Urothelium cell line (cell line): ENCODE measurements around the gene STK17A.

ENCODE experiments used
- DNase-seq: peaks from one replicate; pipeline ENCODE4 v3.0.0; 2011; ENCODE audit warnings: low spot score, mixed read lengths
- FAIRE-seq: peaks from 2 replicates; lab custom pipeline; 2011; peaks lifted over from hg19 to GRCh38; lab: Jason Lieb, UNC

STK17A gene

GRCh38 chr7:43582503-43583423, at the start of gene STK17A:
Gene STK17A (plus strand): TSS chr7:43583108. CDS start chr7:43583244, 136 bp downstream.
- DNase-seq, result peak; percentile 99

DNA sequence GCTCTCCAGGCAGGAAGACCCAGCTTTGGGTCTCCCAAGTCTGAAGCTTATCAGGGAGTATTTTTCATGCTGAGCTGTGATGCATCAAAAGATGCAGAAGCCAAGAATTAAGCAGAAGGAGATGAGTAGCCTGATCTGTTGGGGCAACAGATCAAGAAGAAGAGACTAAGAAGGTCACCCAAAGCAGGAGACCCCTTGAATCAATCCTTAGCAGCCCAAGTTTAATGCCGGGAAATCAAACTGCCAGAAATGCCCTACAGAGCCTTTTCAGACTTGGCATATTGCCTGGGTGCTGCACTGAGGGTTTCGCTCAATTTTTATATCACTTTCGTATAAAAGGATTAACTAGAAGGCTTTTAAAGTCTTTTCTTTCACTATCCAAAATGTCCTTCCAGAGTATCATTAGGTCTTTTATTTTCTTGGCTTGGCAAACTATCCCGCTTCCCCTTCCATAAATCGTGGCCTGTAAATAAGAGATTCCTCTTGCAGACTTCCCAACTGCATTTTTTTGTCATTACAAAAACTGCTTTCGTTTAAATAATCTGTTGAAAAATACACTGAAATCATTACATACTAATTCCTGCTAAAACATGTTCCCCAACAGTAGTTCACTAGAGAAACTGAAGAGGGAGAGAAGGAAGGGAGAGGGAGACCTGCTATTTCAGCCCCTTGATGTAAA, 49.0 kb upstream of the STK17A start:
- DNase-seq (no peak), FAIRE-seq (no peak)

More at GRCh38 chr7:43582503-43583423, at the start of gene STK17A:
- peak; percentile 96 for FAIRE-seq

- DNase-seq (peak; percentile 58), FAIRE-seq (peak; percentile 98)
Measured at GRCh38 chr7:43535031-43535451, 47.9 kb upstream of the STK17A start.

GRCh38 chr7:43535810-43536585, 46.9 kb upstream of the STK17A start:
- FAIRE-seq, result peak; percentile 70
- peak; percentile 82 for DNase-seq

- DNase-seq (peak; percentile 13), FAIRE-seq (peak; percentile 30)
Measured at GRCh38 chr7:43536773-43537172, 46.1 kb upstream of the STK17A start.

DNA sequence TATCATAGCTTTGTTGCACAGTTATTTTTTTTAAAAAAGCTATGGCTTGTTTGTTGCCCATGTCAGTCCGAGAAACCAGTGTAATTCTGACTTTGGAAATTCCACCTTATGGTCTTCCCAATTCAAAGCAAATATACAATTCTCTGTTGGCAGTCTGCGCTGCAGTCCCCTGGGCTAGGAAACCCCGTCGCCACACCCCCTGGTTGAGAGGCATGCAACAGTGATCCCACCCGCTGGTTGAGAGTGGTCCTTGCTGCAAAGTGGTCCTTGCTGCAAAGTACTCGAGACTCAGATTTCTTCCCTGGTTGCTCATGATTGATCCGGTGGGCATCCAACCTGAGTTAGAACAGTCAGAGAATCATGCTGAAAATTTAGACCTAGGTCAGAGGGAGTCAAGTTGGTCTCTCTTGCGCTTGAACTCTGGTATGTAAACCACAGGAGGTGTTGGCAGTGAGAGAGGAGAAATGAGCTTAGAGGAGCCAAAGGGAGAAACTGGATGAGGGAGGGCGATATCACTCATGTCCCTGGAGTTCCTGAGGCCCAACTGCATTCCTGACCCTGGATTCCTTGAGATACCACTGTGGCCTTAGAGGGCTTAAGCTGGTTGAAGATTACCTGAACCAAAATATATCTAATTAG, 45.0 kb upstream of the STK17A start:
- peak; percentile 23 for FAIRE-seq
- peak; percentile 65 for DNase-seq

DNA sequence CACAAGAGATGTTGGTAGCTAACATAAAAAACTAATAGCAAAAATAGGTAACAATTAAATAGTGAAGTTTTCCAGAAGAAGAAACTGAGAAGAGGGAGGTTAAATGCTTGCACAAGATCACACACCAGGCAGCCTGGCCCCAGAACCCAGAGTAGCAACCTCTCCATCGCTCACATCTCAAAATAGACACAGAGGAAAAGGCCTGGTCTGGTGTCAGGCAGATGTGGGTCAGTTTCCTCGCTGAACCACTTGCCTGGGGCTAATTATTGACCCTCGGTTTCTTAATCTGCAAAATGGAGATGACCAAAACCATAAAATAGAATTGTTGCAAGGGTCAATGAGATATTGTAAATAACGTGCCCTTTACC, 44.5 kb upstream of the STK17A start:
- FAIRE-seq (no peak), DNase-seq (no peak)

- DNase-seq, result no peak
- no peak for FAIRE-seq
Measured at GRCh38 chr7:43540471-43540870, 42.4 kb upstream of the STK17A start.

GRCh38 chr7:43542716-43543115, 40.2 kb upstream of the STK17A start:
- FAIRE-seq (no peak), DNase-seq (no peak)

GRCh38 chr7:43546231-43546630, 36.7 kb upstream of the STK17A start:
- FAIRE-seq, result no peak
- DNase-seq, result no peak

- DNase-seq, result no peak
- no peak for FAIRE-seq
Measured at GRCh38 chr7:43550427-43550826, 32.5 kb upstream of the STK17A start.

DNA sequence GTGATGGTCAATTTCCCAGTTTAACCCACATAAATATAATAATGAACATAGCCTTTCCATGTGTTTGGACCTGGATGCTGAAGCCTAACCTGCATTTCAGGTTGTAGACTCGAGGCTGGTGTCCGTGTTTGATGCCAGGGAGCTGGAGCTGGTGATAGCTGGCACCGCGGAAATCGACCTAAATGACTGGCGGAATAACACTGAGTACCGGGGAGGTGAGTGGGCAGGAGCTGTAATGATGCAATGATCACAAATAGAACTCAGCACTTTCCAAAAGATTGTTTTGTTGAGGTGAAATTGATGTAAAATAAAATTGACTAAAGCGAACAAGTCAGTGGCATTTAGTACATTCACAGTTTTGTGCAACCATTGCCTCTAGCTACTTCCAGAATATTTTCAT, 30.8 kb upstream of the STK17A start:
- FAIRE-seq (peak; percentile 20), DNase-seq (no peak)

GRCh38 chr7:43553999-43554398, 28.9 kb upstream of the STK17A start:
- FAIRE-seq (no peak), DNase-seq (peak; percentile 25)

GRCh38 chr7:43554423-43554822, 28.5 kb upstream of the STK17A start:
- FAIRE-seq, result no peak
- no peak for DNase-seq

- FAIRE-seq, result no peak
- peak; percentile 23 for DNase-seq
Measured at GRCh38 chr7:43557831-43558495, 24.9 kb upstream of the STK17A start.

DNA sequence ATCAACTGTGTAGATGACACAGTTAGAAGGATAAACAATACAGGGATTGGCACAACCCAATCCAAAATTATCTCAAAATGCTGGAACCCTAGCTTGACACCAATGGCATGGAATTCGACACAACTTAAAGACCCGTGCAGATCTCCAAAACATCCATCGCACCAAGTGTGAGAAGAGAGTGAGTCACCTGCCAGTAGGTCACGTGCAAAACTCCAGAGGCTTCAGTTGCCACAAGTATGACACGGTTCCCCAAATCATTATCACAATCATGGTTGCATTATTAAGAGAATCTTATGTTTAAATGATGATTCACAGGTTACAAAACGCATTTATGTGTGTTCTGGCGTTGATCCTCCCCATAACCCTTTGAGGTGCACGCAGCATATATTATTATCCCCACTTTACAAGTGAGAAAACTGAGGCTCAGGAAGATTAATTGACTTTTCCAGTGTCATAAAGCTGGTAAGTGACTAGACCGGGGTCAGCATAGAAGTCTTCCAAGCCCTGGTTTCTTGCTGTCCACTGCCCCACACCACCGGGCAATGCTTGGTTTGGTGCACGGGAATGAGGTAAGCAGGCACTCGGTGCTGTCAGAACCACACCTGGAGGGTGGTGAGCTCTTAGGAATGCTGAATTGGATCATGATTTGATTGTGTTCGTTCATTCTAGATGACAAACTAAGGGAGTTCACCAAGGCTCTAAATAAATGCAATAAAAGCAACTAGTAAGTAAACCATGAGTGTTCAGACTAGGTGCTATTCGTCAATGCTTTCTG, 23.6 kb upstream of the STK17A start:
- no peak for FAIRE-seq
- DNase-seq, result no peak

- FAIRE-seq, result no peak
- DNase-seq, result no peak
Measured at GRCh38 chr7:43559946-43560335, 23.0 kb upstream of the STK17A start.

- DNase-seq, result no peak
- no peak for FAIRE-seq
Measured at GRCh38 chr7:43560742-43561330, 22.1 kb upstream of the STK17A start.

DNA sequence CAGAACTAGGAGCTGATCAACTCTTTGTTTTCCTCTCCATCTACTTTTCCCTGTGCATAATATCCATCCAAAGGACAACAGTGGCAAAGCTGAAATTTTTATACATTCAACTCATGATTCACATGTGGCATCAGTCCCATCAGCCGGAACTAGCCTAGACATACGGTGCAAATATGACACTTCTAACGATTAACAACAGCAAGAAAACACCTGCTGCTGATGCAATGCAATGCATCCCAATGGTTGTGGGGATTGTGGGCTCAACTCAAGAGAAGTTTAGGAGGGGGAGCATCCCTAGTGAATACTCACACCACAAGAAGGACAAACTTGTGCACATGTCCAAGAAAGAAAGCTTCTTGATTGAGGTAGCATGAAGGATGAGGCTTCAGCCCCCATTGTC, 20.5 kb upstream of the STK17A start:
- FAIRE-seq (no peak), DNase-seq (no peak)
